CD14-positive monocyte (primary cell): Measurements from ENCODE around the gene DNAJA1. TPM values are rescaled to one million over a fixed set of nuclear protein-coding genes. Genes with fewer than 3 reads are reported as not detected.
A peak's percentile ranks its signal among the peaks of the same experiment; 100 is the strongest.

ENCODE experiments used
- DNase-seq, 3 donors: peaks; one replicate each; pipeline ENCODE4 v3.0.0-alpha.2; 2011 to 2022
- H2AFZ ChIP-seq: 2 replicates; pipeline ENCODE4 v1.6.0; 2012; ENCODE audit warnings: mild to moderate bottlenecking, low read depth, low read length, inconsistent platforms; ENCODE audit not compliant: insufficient read depth, poor library complexity, severe bottlenecking
- H3K27ac ChIP-seq, 2 donors: 1 replicate in 1 of 2; 2 replicates in 1 of 2; pipeline ENCODE4 v1.5.1; 2012 to 2013; ENCODE audit warnings: low read length in 2 of 2, control low read depth in 1 of 2, inconsistent platforms in 1 of 2, low read depth in 1 of 2, mild to moderate bottlenecking in 1 of 2
- H3K27me3 ChIP-seq, 2 donors: one replicate each; pipeline versions ENCODE4 v1.6.0 to v1.6.1; 2011 to 2013; ENCODE audit warnings: low read length in 2 of 2; ENCODE audit not compliant: control insufficient read depth in 2 of 2, insufficient read depth in 2 of 2
- H3K36me3 ChIP-seq, 2 donors: replicated peaks in 1 of 2; 1 replicate in 1 of 2; 2 replicates in 1 of 2; pipeline versions ENCODE4 v1.5.1 to v1.6.1; 2012 to 2013; ENCODE audit warnings: low read length in 2 of 2, control low read depth in 1 of 2, inconsistent platforms in 1 of 2, mild to moderate bottlenecking in 1 of 2; ENCODE audit not compliant: insufficient read depth in 2 of 2, control insufficient read depth in 1 of 2
- H3K4me1 ChIP-seq, 2 donors: 1 replicate in 1 of 2; 2 replicates in 1 of 2; pipeline versions ENCODE4 v1.5.1 to v1.6.1; 2012 to 2013; ENCODE audit warnings: low read length in 2 of 2, control low read depth in 1 of 2, inconsistent platforms in 1 of 2, mild to moderate bottlenecking in 1 of 2, moderate library complexity in 1 of 2; ENCODE audit not compliant: insufficient read depth in 2 of 2, control insufficient read depth in 1 of 2
- H3K4me2 ChIP-seq: replicated peaks from 2 replicates; pipeline ENCODE3; 2012; ENCODE audit warnings: low read length, moderate library complexity, mild to moderate bottlenecking; ENCODE audit not compliant: poor library complexity, severe bottlenecking; ENCODE audit errors: extremely low read depth
- H3K4me3 ChIP-seq, 3 experiments: fragments of 200-600 bp in 1 of 3; sonication (generic) in 1 of 3; replicated peaks in 1 of 3; 1 replicate in 2 of 3; 2 replicates in 1 of 3; pipeline ENCODE4 v1.5.1; 2011 to 2013; ENCODE audit warnings: low read length in 3 of 3, mild to moderate bottlenecking in 3 of 3, control low read depth in 2 of 3, low read depth in 2 of 3, inconsistent platforms in 1 of 3, moderate library complexity in 1 of 3
- H3K79me2 ChIP-seq: 2 replicates; pipeline ENCODE4 v1.6.0; 2012; ENCODE audit warnings: mild to moderate bottlenecking, control low read depth, inconsistent platforms, low read length, moderate library complexity; ENCODE audit not compliant: insufficient read depth
- H3K9ac ChIP-seq: 2 replicates; pipeline ENCODE4 v1.6.0; 2017; ENCODE audit warnings: low read length, mild to moderate bottlenecking; ENCODE audit not compliant: insufficient read depth, poor library complexity, severe bottlenecking
- H3K9me3 ChIP-seq, 2 donors: replicated peaks in 1 of 2; 1 replicate in 1 of 2; 2 replicates in 1 of 2; pipeline versions ENCODE4 v1.5.1 to v1.6.1; 2012 to 2013; ENCODE audit warnings: low read length in 2 of 2, control low read depth in 1 of 2; ENCODE audit not compliant: control insufficient read depth in 1 of 2, insufficient read depth in 1 of 2
- H4K20me1 ChIP-seq: 2 replicates; pipeline ENCODE4 v1.6.0; 2012; ENCODE audit warnings: mild to moderate bottlenecking, low read length, control low read depth, moderate library complexity; ENCODE audit not compliant: insufficient read depth
- H3K27ac Mint-ChIP-seq, 7 donors: one replicate each; pipeline ENCODE4 v1.8.0; 2020; ENCODE audit warnings: mild to moderate bottlenecking in 7 of 7, mixed read lengths in 7 of 7, moderate library complexity in 6 of 7, inconsistent platforms in 2 of 7
- H3K27me3 Mint-ChIP-seq, 3 donors: one replicate each; pipeline ENCODE4 v1.8.0; 2021 to 2022; ENCODE audit warnings: low read depth in 3 of 3, mild to moderate bottlenecking in 3 of 3, mixed read lengths in 3 of 3, moderate library complexity in 3 of 3, inconsistent platforms in 1 of 3
- H3K36me3 Mint-ChIP-seq, 2 donors: one replicate each; pipeline ENCODE4 v1.8.0; 2020; ENCODE audit warnings: mixed read lengths in 2 of 2, inconsistent platforms in 1 of 2, mild to moderate bottlenecking in 1 of 2
- H3K4me1 Mint-ChIP-seq: one replicate; pipeline ENCODE4 v1.8.0; 2020; ENCODE audit warnings: mild to moderate bottlenecking, mixed read lengths
- H3K4me3 Mint-ChIP-seq, 2 donors: one replicate each; pipeline ENCODE4 v1.8.0; 2020; ENCODE audit warnings: mild to moderate bottlenecking in 2 of 2, mixed read lengths in 2 of 2, moderate library complexity in 1 of 2
- H3K9me3 Mint-ChIP-seq, 7 donors: one replicate each; pipeline ENCODE4 v1.8.0; 2020 to 2022; ENCODE audit warnings: mixed read lengths in 7 of 7, mild to moderate bottlenecking in 6 of 7, moderate library complexity in 6 of 7, inconsistent platforms in 2 of 7
- CTCF ChIP-seq: fragments of 200-600 bp; IDR thresholded peaks from one replicate; pipeline ENCODE4 v1.8.0; 2022; ENCODE audit warnings: antibody characterized with exemption, mild to moderate bottlenecking
- WGBS: methylation state at CpG from one replicate; pipeline ENCODE4 v1.1.5; 2013; ENCODE audit warnings: missing lambda C conversion rate; ENCODE audit not compliant: insufficient coverage; 5-methylcytosine and 5-hydroxymethylcytosine counted together
- intact Hi-C, 2 donors: fragments of 100-400 bp; cut with micrococcal nuclease; formaldehyde crosslinking; loops; one replicate each; pipeline versions ENCODE4 v1.15.0 to v1.15.1; 2023
- polyA plus RNA-seq, 3 donors: library from polyadenylated mRNA; depleted of rRNA in 1 of 3; unstranded in 2 of 3; stranded (reverse) in 1 of 3; fragments of 300-500 nt in 2 of 3; fragments of >200 nt in 1 of 3; fragmentation: Illumina TruSeq in 2 of 3; gene quantifications; 1 replicate in 2 of 3; 2 replicates in 1 of 3; pipeline ENCODE4 v1.2.3, GENCODE V29; 2012 to 2021

Gene DNAJA1
- polyA plus RNA-seq, 3 donors = 73.3 to 112 (median 93.6) TPM

- no peak for DNase-seq
- Histone ChIP-seq H3K9me3 (no peaks in the 10 kb centered on the region), H3K36me3 (peaks cover 35 to 58% of the 10 kb centered on the region in 2 donors), H3K4me3 (no peak overlapping the region), H4K20me1 (no peaks in the 10 kb centered on the region), H3K27me3 (no peaks in the 10 kb centered on the region), H3K27ac (peak overlapping the region in 1 of 2 donors; percentile 24), H3K9ac (no peak overlapping the region), H3K4me1 (peaks cover 21 to 25% of the 10 kb centered on the region in 2 donors), H3K4me2 (no peak overlapping the region), H2AFZ (no peak overlapping the region), H3K79me2 (no peaks in the 10 kb centered on the region)
- TF ChIP-seq CTCF = no peak
- Mint-ChIP-seq H3K27me3 (no peaks in the 10 kb centered on the region), H3K4me1 (peaks cover 24% of the 10 kb centered on the region), H3K4me3 (no peak overlapping the region), H3K27ac (peak overlapping the region in 2 of 7 donors; percentile 7 to 9), H3K9me3 (peaks cover 0 to 5% (median 0%) of the 10 kb centered on the region in 7 donors), H3K36me3 (peaks cover 52 to 53% of the 10 kb centered on the region in 2 donors)
- intact Hi-C loops = no loop called here
- 100% methylated on average over 1 of the region's 2 CpGs for whole genome bisulfite sequencing
These were observed 23.0 kb downstream of the DNAJA1 start for GRCh38 chr9:33048054-33048465.

- Histone ChIP-seq H3K27ac (no peak overlapping the region), H3K9me3 (no peaks in the 10 kb centered on the region), H2AFZ (no peak overlapping the region), H3K4me3 (no peak overlapping the region), H3K27me3 (no peaks in the 10 kb centered on the region), H4K20me1 (no peaks in the 10 kb centered on the region), H3K9ac (no peak overlapping the region), H3K79me2 (no peaks in the 10 kb centered on the region), H3K36me3 (peaks cover 46 to 76% of the 10 kb centered on the region in 2 donors), H3K4me1 (peaks cover 7 to 8% of the 10 kb centered on the region in 2 donors), H3K4me2 (no peak overlapping the region)
- H3K27me3 Mint-ChIP-seq = no peaks in the 10 kb centered on the region
- WGBS = 100% methylated on average over 2 of the region's 2 CpGs
- peaks cover 9% of the 10 kb centered on the region for H3K4me1 Mint-ChIP-seq
- peaks cover 0 to 5% (median 0%) of the 10 kb centered on the region in 7 donors for H3K9me3 Mint-ChIP-seq
- no peak overlapping the region for H3K4me3 Mint-ChIP-seq
- TF ChIP-seq CTCF = no peak
- intact Hi-C loops = no loop called here
- H3K36me3 Mint-ChIP-seq = peaks cover 63 to 68% of the 10 kb centered on the region in 2 donors
- no peak for DNase-seq
- peak overlapping the region in 4 of 7 donors; percentile 37 to 85 (median 58) for H3K27ac Mint-ChIP-seq
These were observed 24.7 kb downstream of the DNAJA1 start for GRCh38 chr9:33049680-33050361.
